Measurements from ENCODE around the gene SARDH.
"Not testable (repeated sequence)": the region's sequence is repeated elsewhere in the genome, so short reads cannot be mapped to it uniquely, and the experiment has no call there.

GRCh38 chr9:133766234-133766633 lies 28.1 kb upstream of the SARDH start:
- not testable (repeated sequence) for TF ChIP-seq CTCF (conservative IDR thresholded peaks at IDR 0.05 in 1 of 2, IDR thresholded peaks at IDR 0.05 in 1 of 2; ENCODE audit: low read depth in 1 of 2, low read length in 2 of 2); EZH2 (IDR thresholded peaks at IDR 0.05; ENCODE audit: low read length, missing control alignments)

Measured in fibroblast of lung (primary cell).